ENCODE data around the gene IMMP2L. TPM values are rescaled to one million over a fixed set of nuclear protein-coding genes. Genes with fewer than 3 reads are reported as not detected.

Gene IMMP2L
- total RNA-seq, 1 experiment from 2014 or later = 8.8 TPM

GRCh38 chr7:110830778-110831177 lies 731.5 kb downstream of the IMMP2L start:
- BruUV-seq (replicated peaks) = no TSS peak
- no peaks in the 10 kb centered on the region for H3K4me1 ChIP-seq (ENCODE audit: control insufficient read depth, insufficient read depth, low read length)
- ATAC-seq (no peak), DNase-seq (ENCODE audit: low read depth, low spot score) (no peak)
- H3K9me3 ChIP-seq (ENCODE audit: control insufficient read depth, insufficient read depth, low read depth, low read length) = no peaks in the 10 kb centered on the region
- H3K36me3 ChIP-seq (ENCODE audit: control insufficient read depth, insufficient read depth, low read length) = no peaks in the 10 kb centered on the region
- CTCF ChIA-PET = no interaction called here
- H3K27ac ChIP-seq (ENCODE audit: low read length) = no peak overlapping the region
- POLR2A ChIA-PET = no interaction called here
- H3K27me3 ChIP-seq (ENCODE audit: control insufficient read depth, insufficient read depth, low read length) = no peaks in the 10 kb centered on the region
- in situ Hi-C loops (cut with HindIII; ENCODE audit: low pct_unique_long_range_greater_than_20kb, low sequenced_read_pairs) (no loop called here), intact Hi-C loops (cut with micrococcal nuclease; ENCODE audit: unreplicated experiment) (no loop called here)
- no peak overlapping the region for H3K4me3 ChIP-seq (ENCODE audit: low read depth in 2 of 2, low read length in 2 of 2)
- TF ChIP-seq TCF7L2 (IDR thresholded peaks at IDR 0.05; ENCODE audit: low read depth, low read length) (no peak), REST (IDR thresholded peaks at IDR 0.05; ENCODE audit: insufficient read depth in 1 of 2, low read depth in 2 of 2, low read length in 1 of 2) (no peak), SIN3A (IDR thresholded peaks at IDR 0.05; ENCODE audit: borderline replicate concordance, insufficient read depth, low read depth, low read length) (no peak), POLR2AphosphoS5 (IDR thresholded peaks at IDR 0.05; ENCODE audit: low read depth, low read length) (no peak)
- TF ChIP-seq, protein P1, sequence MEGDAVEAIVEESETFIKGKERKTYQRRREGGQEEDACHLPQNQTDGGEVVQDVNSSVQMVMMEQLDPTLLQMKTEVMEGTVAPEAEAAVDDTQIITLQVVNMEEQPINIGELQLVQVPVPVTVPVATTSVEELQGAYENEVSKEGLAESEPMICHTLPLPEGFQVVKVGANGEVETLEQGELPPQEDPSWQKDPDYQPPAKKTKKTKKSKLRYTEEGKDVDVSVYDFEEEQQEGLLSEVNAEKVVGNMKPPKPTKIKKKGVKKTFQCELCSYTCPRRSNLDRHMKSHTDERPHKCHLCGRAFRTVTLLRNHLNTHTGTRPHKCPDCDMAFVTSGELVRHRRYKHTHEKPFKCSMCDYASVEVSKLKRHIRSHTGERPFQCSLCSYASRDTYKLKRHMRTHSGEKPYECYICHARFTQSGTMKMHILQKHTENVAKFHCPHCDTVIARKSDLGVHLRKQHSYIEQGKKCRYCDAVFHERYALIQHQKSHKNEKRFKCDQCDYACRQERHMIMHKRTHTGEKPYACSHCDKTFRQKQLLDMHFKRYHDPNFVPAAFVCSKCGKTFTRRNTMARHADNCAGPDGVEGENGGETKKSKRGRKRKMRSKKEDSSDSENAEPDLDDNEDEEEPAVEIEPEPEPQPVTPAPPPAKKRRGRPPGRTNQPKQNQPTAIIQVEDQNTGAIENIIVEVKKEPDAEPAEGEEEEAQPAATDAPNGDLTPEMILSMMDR (IDR thresholded peaks at IDR 0.05) = no peak

GRCh38 chr7:110827936-110828335 lies 734.4 kb downstream of the IMMP2L start:
- DNase-seq (ENCODE audit: low read depth, low spot score) (no peak), ATAC-seq (no peak)
- Histone ChIP-seq H3K9me3 (ENCODE audit: control insufficient read depth, insufficient read depth, low read depth, low read length) (no peaks in the 10 kb centered on the region), H3K4me3 (ENCODE audit: low read depth in 2 of 2, low read length in 2 of 2) (no peak overlapping the region), H3K27ac (ENCODE audit: low read length) (no peak overlapping the region), H3K36me3 (ENCODE audit: control insufficient read depth, insufficient read depth, low read length) (no peaks in the 10 kb centered on the region), H3K27me3 (ENCODE audit: control insufficient read depth, insufficient read depth, low read length) (no peaks in the 10 kb centered on the region), H3K4me1 (ENCODE audit: control insufficient read depth, insufficient read depth, low read length) (no peaks in the 10 kb centered on the region)
- in situ Hi-C loops (cut with HindIII; ENCODE audit: low pct_unique_long_range_greater_than_20kb, low sequenced_read_pairs) (no loop called here), intact Hi-C loops (cut with micrococcal nuclease; ENCODE audit: unreplicated experiment) (no loop called here)
- CTCF ChIA-PET = no interaction called here
- POLR2A ChIA-PET = no interaction called here
- TF ChIP-seq, protein P1 (IDR thresholded peaks at IDR 0.05) = no peak
- TF ChIP-seq TCF7L2 (IDR thresholded peaks at IDR 0.05; ENCODE audit: low read depth, low read length) (no peak), POLR2AphosphoS5 (IDR thresholded peaks at IDR 0.05; ENCODE audit: low read depth, low read length) (no peak), REST (IDR thresholded peaks at IDR 0.05; ENCODE audit: insufficient read depth in 1 of 2, low read depth in 2 of 2, low read length in 1 of 2) (no peak), SIN3A (IDR thresholded peaks at IDR 0.05; ENCODE audit: borderline replicate concordance, insufficient read depth, low read depth, low read length) (no peak)
- BruUV-seq (replicated peaks) = no TSS peak
